ENCODE data around the gene DUSP28.

GRCh38 chr2:240568678-240569522, 8.7 kb downstream of the DUSP28 start:
- TF ChIP-seq POLR2A (IDR thresholded peaks at IDR 0.05): no peak
- no peak for TF ChIP-seq CTCF (IDR thresholded peaks at IDR 0.05)

Data from ovary (tissue), 3 donors.